Peyer's patch (tissue), 4 donors: Measurements from ENCODE around the gene EVA1A.

Experiments
- CTCF ChIP-seq, 6 experiments: fragments of 450-650 bp in 4 of 6; fragments of 200-600 bp in 2 of 6; sonication (generic) in 1 of 6; IDR thresholded peaks; one replicate each; pipeline ENCODE4 v1.5.1; 2017 to 2019; ENCODE audit warnings: antibody characterized with exemption in 6 of 6, mild to moderate bottlenecking in 3 of 6, moderate library complexity in 1 of 6
- POLR2A ChIP-seq, 2 donors: fragments of 450-650 bp; IDR thresholded peaks; one replicate each; pipeline ENCODE4 v1.5.1; 2017; ENCODE audit warnings: antibody characterized with exemption in 2 of 2, mild to moderate bottlenecking in 2 of 2, moderate library complexity in 2 of 2

DNA sequence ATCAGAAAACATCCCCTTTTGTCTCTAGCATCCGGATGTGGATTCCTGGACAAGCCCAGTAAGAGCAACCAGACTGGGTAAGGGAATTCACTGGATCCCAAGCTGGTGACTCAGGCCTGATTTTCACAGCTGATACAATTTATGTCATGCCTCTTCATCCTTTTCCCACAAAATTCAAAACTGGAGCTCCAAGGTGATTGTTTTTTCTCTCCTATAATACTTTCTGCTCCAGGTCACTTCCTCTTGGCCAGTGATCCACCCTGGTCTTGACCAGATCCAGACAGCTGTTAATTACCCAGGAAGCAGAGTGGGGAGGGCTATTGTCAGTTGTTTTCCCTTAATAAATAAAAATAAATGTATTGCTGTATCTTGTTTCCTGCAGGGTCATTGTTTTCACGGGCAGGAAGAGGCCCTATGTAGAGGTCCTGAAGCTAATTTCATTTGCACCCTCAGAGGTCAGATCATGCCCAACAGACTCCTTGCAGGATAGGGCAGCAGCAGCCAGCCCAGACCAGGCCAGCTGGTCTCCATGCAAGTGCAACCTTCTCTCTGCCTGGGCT, 57.6 kb downstream of the EVA1A start:
- no peak for TF ChIP-seq CTCF (IDR thresholded peaks at IDR 0.05)
- no peak for TF ChIP-seq POLR2A (IDR thresholded peaks at IDR 0.05)
